Measurements from ENCODE around the gene LGMN.

DNA sequence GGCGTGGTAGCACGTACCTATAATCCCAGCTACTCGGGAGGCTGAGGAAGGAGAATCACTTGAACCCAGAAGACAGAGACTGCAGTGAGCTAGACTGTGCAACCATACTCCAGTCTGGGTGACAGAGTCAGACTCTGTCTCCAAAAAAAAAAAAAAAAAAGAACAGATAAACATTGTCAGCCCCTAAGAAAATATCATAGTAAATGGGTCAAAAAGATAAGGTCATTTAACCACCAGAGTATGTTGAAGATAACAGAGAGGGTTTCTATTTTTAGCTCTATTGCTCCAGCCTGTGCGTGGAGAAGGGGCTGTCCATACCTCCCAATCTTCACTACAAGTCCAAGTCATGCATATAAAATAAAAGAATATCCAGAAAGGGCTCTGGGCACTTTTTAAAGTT is 15.4 kb downstream of the LGMN start:
- TF ChIP-seq, protein P1, sequence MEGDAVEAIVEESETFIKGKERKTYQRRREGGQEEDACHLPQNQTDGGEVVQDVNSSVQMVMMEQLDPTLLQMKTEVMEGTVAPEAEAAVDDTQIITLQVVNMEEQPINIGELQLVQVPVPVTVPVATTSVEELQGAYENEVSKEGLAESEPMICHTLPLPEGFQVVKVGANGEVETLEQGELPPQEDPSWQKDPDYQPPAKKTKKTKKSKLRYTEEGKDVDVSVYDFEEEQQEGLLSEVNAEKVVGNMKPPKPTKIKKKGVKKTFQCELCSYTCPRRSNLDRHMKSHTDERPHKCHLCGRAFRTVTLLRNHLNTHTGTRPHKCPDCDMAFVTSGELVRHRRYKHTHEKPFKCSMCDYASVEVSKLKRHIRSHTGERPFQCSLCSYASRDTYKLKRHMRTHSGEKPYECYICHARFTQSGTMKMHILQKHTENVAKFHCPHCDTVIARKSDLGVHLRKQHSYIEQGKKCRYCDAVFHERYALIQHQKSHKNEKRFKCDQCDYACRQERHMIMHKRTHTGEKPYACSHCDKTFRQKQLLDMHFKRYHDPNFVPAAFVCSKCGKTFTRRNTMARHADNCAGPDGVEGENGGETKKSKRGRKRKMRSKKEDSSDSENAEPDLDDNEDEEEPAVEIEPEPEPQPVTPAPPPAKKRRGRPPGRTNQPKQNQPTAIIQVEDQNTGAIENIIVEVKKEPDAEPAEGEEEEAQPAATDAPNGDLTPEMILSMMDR (tag by site-specific recombination; IDR thresholded peaks at IDR 0.05) = no peak
- TF ChIP-seq ZNF274 (IDR thresholded peaks at IDR 0.05; ENCODE audit: low read length) (no peak), ZNF274 (tag by site-specific recombination; IDR thresholded peaks at IDR 0.05; ENCODE audit: borderline replicate concordance) (no peak), ZNF747 (tag by site-specific recombination; IDR thresholded peaks at IDR 0.05) (no peak)
- TF ChIP-seq, protein P2, sequence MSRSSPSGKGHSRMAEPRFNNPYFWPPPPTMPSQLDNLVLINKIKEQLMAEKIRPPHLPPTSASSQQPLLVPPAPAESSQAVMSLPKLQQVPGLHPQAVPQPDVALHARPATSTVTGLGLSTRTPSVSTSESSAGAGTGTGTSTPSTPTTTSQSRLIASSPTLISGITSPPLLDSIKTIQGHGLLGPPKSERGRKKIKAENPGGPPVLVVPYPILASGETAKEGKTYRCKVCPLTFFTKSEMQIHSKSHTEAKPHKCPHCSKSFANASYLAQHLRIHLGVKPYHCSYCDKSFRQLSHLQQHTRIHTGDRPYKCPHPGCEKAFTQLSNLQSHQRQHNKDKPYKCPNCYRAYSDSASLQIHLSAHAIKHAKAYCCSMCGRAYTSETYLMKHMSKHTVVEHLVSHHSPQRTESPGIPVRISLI (tag by site-specific recombination; IDR thresholded peaks at IDR 0.05) = no peak

Measured in HEK293 (cell line).